IPS-18a (cell line): ENCODE measurements around the gene ANKRD6.

Experiments used
- H3K27ac ChIP-seq: one replicate; pipeline ENCODE4 v1.5.1; 2013; ENCODE audit warnings: low read length
- H3K27me3 ChIP-seq: one replicate; pipeline ENCODE4 v1.6.1; 2013; ENCODE audit warnings: mild to moderate bottlenecking, low read length; ENCODE audit not compliant: control insufficient read depth, insufficient read depth
- H3K36me3 ChIP-seq: one replicate; pipeline ENCODE4 v1.6.1; 2013; ENCODE audit warnings: low read depth, low read length; ENCODE audit not compliant: control insufficient read depth
- H3K4me1 ChIP-seq: one replicate; pipeline ENCODE4 v1.6.1; 2013; ENCODE audit warnings: low read depth, low read length; ENCODE audit not compliant: control insufficient read depth
- H3K4me3 ChIP-seq: one replicate; pipeline ENCODE4 v1.5.1; 2013; ENCODE audit warnings: low read length
- H3K9ac ChIP-seq: one replicate; pipeline ENCODE4 v1.6.1; 2013; ENCODE audit warnings: mild to moderate bottlenecking, low read length, moderate library complexity
- H3K9me3 ChIP-seq: one replicate; pipeline ENCODE4 v1.6.1; 2013; ENCODE audit warnings: low read depth, low read length; ENCODE audit not compliant: control insufficient read depth

ANKRD6 gene

DNA sequence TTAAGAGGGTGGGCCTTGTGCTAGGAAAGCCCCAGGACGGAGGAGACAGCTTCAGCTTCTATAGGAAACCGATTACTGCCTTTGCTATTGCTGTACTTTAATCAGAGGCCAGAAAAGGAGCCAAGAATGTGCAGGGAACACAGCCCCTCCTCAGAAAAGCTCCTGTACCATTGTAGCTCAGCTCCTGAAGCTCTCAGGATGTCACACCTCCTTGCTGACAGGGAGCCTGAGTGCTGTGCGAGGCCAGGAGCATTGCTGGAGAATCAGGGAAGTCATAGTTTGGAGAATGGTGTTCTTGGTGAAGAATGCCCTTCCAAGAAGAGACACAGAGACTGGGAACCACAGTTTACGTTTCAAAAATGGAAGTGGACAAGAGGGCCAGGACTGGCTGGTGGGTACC lies 158.8 kb downstream of the ANKRD6 start:
- H3K4me3 ChIP-seq: no peak overlapping the region
- no peak overlapping the region for H3K9ac ChIP-seq
- no peaks in the 10 kb centered on the region for H3K36me3 ChIP-seq
- no peaks in the 10 kb centered on the region for H3K9me3 ChIP-seq
- no peaks in the 10 kb centered on the region for H3K27me3 ChIP-seq
- H3K4me1 ChIP-seq: peaks cover 11% of the 10 kb centered on the region
- H3K27ac ChIP-seq: no peak overlapping the region

DNA sequence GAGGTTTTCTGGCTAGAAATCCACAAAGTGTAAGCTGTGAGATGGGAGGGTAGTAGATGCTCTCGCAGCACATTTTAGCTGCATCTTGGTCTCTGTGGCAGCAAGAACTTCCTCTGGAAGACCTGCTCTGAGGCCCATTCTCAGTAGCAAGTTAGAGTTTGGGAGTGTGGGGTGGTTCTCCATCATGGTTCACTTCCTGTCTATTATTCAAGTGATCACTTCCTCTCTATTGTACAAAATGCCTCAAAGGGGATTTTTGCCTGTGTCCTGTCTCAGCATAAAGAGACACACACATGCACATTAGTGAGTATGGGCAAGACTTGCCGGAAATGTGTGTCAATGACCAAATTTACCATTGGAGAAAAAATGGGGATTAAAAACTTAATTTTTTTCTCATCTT lies 163.1 kb downstream of the ANKRD6 start:
- no peaks in the 10 kb centered on the region for H3K9me3 ChIP-seq
- no peaks in the 10 kb centered on the region for H3K27me3 ChIP-seq
- H3K27ac ChIP-seq: no peak overlapping the region
- H3K36me3 ChIP-seq: no peaks in the 10 kb centered on the region
- H3K4me3 ChIP-seq: no peak overlapping the region
- no peak overlapping the region for H3K9ac ChIP-seq
- H3K4me1 ChIP-seq: no peaks in the 10 kb centered on the region

DNA sequence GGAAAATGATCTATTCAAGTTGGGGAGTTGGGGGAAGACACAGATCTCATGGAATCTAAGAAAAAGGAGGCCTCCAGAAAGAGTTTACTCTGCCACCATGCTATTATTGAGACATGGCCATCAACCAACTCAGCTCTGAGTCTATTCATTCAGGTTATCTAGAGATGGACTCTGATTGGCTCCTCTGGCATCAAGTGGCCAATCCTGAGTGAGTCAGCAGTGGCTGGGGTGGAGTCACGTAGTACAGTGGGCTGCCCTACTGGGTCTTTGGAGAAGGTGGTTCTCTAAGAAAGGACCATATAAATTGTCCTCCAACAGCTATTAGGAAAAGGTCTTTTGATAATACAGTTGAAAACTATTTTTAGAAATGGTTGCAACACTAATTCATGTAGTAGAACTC lies 163.5 kb downstream of the ANKRD6 start:
- Histone ChIP-seq H3K27ac (no peak overlapping the region), H3K4me3 (no peak overlapping the region), H3K36me3 (no peaks in the 10 kb centered on the region), H3K27me3 (no peaks in the 10 kb centered on the region), H3K9me3 (no peaks in the 10 kb centered on the region), H3K4me1 (no peaks in the 10 kb centered on the region), H3K9ac (no peak overlapping the region)

DNA sequence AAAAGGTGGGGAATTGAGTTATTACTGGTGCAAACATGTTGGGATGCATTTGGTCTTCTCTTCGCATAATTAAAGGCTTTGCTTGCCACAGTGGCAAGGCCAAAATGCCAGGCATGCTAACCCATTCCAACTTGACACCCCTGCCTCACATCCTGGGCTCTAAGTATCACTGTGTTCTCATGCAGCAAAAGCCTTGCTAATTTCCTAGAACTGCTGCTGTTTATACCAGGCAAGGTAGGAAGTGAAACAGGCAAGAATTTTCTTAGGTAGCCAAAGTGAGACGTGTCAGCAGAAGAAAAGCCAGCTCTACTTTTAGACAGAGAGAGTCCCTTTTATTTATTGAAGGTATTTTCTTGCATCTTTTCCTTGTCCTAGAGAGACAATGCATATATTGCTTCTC lies 164.4 kb downstream of the ANKRD6 start:
- no peaks in the 10 kb centered on the region for H3K27me3 ChIP-seq
- H3K27ac ChIP-seq: no peak overlapping the region
- no peaks in the 10 kb centered on the region for H3K9me3 ChIP-seq
- no peak overlapping the region for H3K4me3 ChIP-seq
- no peaks in the 10 kb centered on the region for H3K36me3 ChIP-seq
- H3K9ac ChIP-seq: no peak overlapping the region
- H3K4me1 ChIP-seq: no peaks in the 10 kb centered on the region

DNA sequence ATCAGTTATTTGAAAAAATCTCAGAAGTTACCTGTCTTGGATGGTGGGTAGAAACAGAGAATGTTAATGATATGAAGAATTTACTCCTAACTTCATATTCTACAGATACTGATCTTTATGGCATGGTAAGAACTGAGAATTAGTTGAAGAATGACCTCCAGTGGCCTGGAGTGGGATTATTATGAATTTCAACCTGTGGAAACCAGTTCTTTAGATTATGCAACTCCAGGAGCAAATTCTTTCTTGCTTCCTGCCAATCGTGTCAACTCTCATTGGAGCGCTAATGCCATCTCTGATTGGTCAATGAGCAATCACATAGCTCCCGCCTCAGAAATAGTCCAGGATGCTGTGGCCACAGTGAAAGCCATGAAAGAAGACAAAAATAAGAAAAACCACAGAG lies 165.0 kb downstream of the ANKRD6 start:
- Histone ChIP-seq H3K9ac (no peak overlapping the region), H3K4me1 (no peaks in the 10 kb centered on the region), H3K9me3 (no peaks in the 10 kb centered on the region), H3K36me3 (no peaks in the 10 kb centered on the region), H3K27ac (no peak overlapping the region), H3K4me3 (no peak overlapping the region), H3K27me3 (no peaks in the 10 kb centered on the region)

DNA sequence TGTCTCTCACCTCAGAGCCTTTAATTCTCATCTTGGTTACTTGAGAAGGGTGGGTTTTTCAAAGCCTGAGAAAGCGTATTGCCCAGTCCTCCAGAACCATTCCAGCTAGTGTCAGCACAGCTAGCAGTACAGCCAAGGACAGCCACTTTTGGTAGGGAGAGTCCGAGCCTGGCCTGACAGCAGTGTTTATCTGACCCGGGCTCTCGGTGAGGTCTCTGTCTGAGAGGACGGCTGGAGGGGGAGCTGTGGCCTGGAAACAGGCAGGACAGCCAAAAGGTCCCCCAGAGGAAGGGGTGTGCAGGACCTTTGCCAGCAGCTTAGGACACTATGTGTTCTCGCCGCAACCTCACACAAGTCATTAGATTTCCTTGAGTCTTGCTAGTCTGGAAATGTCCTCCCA lies 166.8 kb downstream of the ANKRD6 start:
- H3K36me3 ChIP-seq: no peaks in the 10 kb centered on the region

DNA sequence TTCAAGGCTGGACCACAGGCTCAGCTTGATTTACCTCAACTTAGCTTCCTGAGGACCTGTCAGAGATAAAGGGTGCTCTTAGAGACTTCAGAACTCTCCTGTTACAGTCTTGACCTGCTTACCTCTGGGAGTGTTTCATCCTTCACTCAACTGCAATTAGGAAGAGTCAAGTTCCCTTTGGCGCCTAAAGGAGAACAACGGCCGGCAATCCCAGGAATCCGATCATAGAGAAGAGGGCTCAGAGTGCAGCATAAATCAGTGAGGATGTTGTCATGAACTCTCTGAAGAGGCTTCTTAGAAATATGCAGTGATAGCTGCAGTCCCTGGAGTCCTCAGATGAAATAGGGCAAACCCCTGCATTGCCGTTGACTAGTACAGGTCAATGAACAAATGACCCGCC lies 169.2 kb downstream of the ANKRD6 start:
- Histone ChIP-seq H3K9me3 (no peaks in the 10 kb centered on the region), H3K4me1 (no peaks in the 10 kb centered on the region), H3K27me3 (no peaks in the 10 kb centered on the region), H3K27ac (no peak overlapping the region), H3K9ac (no peak overlapping the region), H3K4me3 (no peak overlapping the region), H3K36me3 (no peaks in the 10 kb centered on the region)

More for the DNA sequence above, 166.8 kb downstream of the ANKRD6 start:
- no peak overlapping the region for H3K27ac ChIP-seq
- no peak overlapping the region for H3K4me3 ChIP-seq
- H3K4me1 ChIP-seq: no peaks in the 10 kb centered on the region
- no peaks in the 10 kb centered on the region for H3K9me3 ChIP-seq
- no peaks in the 10 kb centered on the region for H3K27me3 ChIP-seq
- H3K9ac ChIP-seq: no peak overlapping the region

DNA sequence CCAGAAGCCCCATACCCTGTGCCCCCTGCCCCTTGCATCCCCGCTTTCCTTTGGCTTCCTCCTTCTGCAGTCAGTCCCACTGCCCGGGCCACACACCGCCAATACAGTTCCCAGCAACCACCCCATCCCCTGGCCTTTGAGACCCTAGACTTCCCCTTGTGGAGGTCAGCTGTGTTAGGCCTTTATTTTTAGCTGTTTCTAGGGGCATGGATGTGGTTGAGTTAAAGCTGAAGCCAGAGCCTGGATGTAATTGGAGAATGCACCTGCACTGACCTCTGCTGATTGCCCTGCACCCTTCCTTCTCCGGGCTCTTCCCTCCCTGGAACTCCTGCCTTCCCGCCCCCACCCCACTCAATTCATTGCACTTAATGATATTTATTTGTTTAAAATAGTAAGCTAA lies 171.7 kb downstream of the ANKRD6 start:
- H3K9ac ChIP-seq: no peak overlapping the region
- H3K4me1 ChIP-seq: no peaks in the 10 kb centered on the region
- H3K27me3 ChIP-seq: no peaks in the 10 kb centered on the region
- no peak overlapping the region for H3K27ac ChIP-seq
- no peaks in the 10 kb centered on the region for H3K9me3 ChIP-seq
- no peak overlapping the region for H3K4me3 ChIP-seq
- no peaks in the 10 kb centered on the region for H3K36me3 ChIP-seq

DNA sequence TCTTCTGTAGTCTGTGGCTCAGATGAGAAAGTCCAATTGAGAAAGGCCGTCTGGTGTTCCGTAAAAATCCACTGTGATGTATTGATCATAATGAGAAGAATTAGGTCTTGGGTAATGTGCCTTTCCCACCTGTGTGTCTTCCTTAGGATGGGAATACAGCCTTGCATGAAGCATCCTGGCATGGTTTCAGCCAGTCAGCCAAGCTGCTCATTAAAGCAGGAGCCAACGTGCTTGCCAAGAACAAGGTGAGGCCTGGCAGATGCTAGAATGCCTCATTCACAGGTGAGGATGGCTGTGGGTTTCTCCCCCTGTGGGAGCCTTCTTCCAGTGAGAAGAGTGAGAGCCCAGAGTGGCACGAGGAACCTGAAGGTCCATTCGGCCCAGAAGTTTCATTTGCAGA lies 172.9 kb downstream of the ANKRD6 start:
- Histone ChIP-seq H3K27me3 (no peaks in the 10 kb centered on the region), H3K9ac (no peak overlapping the region), H3K27ac (no peak overlapping the region), H3K36me3 (no peaks in the 10 kb centered on the region), H3K4me3 (no peak overlapping the region), H3K4me1 (no peaks in the 10 kb centered on the region), H3K9me3 (no peaks in the 10 kb centered on the region)

DNA sequence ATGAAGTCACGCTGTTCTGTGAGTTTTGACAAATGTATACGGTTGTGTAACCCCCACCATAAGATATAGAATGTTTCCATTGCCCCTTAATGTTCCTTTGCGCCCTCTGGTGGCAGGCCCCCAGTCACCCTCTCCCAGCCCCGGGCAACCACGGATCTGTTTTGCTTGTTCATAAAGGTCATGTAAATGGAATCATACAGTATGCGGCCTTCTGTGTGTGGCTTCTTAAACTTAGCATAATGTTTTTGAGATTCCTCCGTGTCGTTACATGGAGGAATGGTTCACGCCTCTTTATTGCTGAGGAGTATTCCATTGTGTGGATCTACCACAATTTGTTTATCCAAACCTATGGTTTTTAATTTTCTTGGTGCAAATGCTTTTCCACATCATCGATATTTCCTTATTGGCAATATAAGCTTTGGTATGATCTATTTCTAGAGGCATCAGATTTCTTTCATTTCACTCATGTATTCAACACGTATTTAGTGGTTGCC lies 177.2 kb downstream of the ANKRD6 start:
- no peaks in the 10 kb centered on the region for H3K36me3 ChIP-seq

DNA sequence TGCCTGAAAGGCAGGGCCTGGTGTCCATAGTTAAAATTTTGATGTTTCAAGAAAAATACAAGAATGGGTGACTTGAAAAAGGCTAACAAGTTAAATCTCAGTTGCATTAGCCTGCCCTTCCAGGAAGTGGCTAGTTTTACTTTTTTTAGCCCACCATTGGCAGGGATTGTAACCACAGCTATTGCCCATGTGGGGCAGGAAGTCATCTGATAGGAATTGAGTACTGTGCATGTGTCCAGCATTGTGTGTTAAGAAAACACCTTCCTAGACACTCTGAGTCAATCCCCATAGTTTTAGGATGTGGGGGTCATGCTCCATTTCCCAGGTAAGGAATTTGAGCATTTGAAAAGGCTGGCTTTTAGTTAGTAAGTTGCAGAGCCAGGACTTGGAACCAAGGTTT lies 178.7 kb downstream of the ANKRD6 start:
- H3K27ac ChIP-seq: no peak overlapping the region
- H3K4me1 ChIP-seq: no peaks in the 10 kb centered on the region
- no peaks in the 10 kb centered on the region for H3K27me3 ChIP-seq
- no peaks in the 10 kb centered on the region for H3K36me3 ChIP-seq
- H3K9ac ChIP-seq: no peak overlapping the region
- no peaks in the 10 kb centered on the region for H3K9me3 ChIP-seq
- no peak overlapping the region for H3K4me3 ChIP-seq

More for the DNA sequence above, 177.2 kb downstream of the ANKRD6 start:
- Histone ChIP-seq H3K4me3 (no peak overlapping the region), H3K9me3 (no peaks in the 10 kb centered on the region), H3K27ac (no peak overlapping the region), H3K4me1 (no peaks in the 10 kb centered on the region), H3K9ac (no peak overlapping the region), H3K27me3 (no peaks in the 10 kb centered on the region)

DNA sequence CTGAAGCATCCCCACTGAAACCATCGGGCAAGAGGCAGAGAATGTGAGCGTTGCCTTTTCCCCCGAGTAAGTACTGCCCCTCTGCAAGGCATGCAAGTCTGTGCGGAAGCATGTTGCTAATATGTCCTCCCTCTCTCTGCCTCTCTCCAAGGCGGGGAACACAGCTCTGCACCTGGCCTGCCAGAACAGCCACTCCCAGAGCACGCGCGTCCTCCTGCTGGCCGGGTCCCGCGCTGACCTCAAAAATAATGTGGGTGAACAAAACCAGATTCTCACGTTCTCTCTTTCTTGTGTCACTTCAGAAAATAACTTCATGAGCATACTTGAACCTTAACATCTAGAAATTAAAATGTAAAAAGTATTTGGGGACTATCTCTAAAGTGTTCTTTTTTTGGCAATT lies 179.2 kb downstream of the ANKRD6 start:
- Histone ChIP-seq H3K4me3 (no peak overlapping the region), H3K9ac (no peak overlapping the region), H3K27ac (no peak overlapping the region), H3K27me3 (no peaks in the 10 kb centered on the region), H3K4me1 (no peaks in the 10 kb centered on the region), H3K9me3 (no peaks in the 10 kb centered on the region), H3K36me3 (no peaks in the 10 kb centered on the region)
